ENCODE results near the gene SELENOP.
A peak's percentile ranks its signal among the peaks of the same experiment; 100 is the strongest.

The SELENOP gene

DNA sequence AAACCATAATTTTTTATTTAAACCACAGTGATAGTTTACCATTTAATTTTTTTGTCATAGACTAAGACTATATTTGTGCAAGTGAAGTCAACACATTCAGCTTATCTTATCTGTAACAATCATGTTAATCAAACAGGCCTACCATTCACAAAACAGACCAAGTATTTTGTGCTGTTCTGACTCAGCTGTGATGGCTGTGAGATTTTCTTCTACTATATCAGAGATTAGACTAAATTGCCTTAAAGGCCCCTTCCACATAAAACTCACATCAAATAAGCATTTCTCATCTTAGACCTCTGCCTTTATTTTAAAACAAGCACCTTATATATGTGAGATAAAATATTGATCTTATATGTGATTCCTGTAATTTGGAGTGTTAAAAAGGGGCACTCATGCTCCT lies 41.7 kb downstream of the SELENOP start:
- no peak overlapping the region for H3K4me3 ChIP-seq (ENCODE audit: insufficient read depth in 1 of 2, low read depth in 1 of 2, low read length in 2 of 2)
- no peaks in the 10 kb centered on the region for H3K4me1 ChIP-seq (ENCODE audit: control insufficient read depth, insufficient read depth, low read depth, low read length)
- H3K18ac ChIP-seq (ENCODE audit: low read depth in 1 of 2, low read length in 2 of 2): no peak overlapping the region
- H3K9ac ChIP-seq (ENCODE audit: low read length): no peak overlapping the region
- no peak overlapping the region for H2BK12ac ChIP-seq (ENCODE audit: low read length in 2 of 2)
- no peak overlapping the region for H2BK5ac ChIP-seq (ENCODE audit: low read depth, low read length, poor library complexity, severe bottlenecking)
- no peaks in the 10 kb centered on the region for H3K36me3 ChIP-seq (ENCODE audit: control insufficient read depth in 1 of 2, insufficient read depth in 2 of 2, low read depth in 1 of 2, low read length in 2 of 2)
- no peak overlapping the region for H4K8ac ChIP-seq (ENCODE audit: low read length)
- no peak overlapping the region for H3K4me2 ChIP-seq (ENCODE audit: low read length, poor library complexity, severe bottlenecking)
- H3K79me1 ChIP-seq (replicated peaks; ENCODE audit: low read length, poor library complexity, severe bottlenecking): no peaks in the 10 kb centered on the region
- no peak overlapping the region for H2AFZ ChIP-seq (ENCODE audit: low read depth, low read length)
- no peak overlapping the region for H4K91ac ChIP-seq (ENCODE audit: low read length)
- H3K4ac ChIP-seq (ENCODE audit: low read depth in 1 of 2, low read length in 2 of 2): no peak overlapping the region
- H3K27ac ChIP-seq (ENCODE audit: low read length, poor library complexity, severe bottlenecking): no peak overlapping the region
- no peak overlapping the region for H3K23ac ChIP-seq (ENCODE audit: low read length in 2 of 2)
- no peak overlapping the region for H3K14ac ChIP-seq (ENCODE audit: low read length in 2 of 2)
- DNase-seq: no peak
- no peak overlapping the region for H2AK5ac ChIP-seq (ENCODE audit: low read length, severe bottlenecking)
- no peaks in the 10 kb centered on the region for H3K27me3 ChIP-seq (ENCODE audit: control insufficient read depth in 1 of 2, insufficient read depth in 1 of 2, low read length in 2 of 2)
- no peak overlapping the region for H2BK120ac ChIP-seq (ENCODE audit: low read depth, low read length)
- no peak overlapping the region for H2BK15ac ChIP-seq (ENCODE audit: low read depth, poor library complexity, severe bottlenecking)
- H3K9me3 ChIP-seq (ENCODE audit: control insufficient read depth, low read length): peaks cover 6% of the 10 kb centered on the region

DNA sequence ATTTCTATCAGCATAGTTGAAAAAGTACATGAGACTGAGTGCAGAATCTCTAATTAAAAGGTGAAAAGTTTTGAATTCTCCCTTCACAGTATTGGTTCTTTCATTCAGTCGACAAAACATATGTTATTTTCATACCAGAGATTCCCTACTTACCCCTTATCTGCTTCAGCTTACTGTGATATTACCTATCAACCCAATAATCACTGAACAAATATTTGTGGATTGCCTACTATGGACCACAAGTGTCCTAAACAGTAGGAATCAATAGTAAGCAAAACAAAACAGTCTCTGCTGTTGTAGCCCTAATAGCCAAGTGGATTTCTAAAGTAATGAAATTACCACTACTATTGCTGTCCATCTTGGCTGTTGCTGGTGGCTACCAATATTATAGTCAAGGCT lies 43.6 kb downstream of the SELENOP start:
- no peaks in the 10 kb centered on the region for H3K79me1 ChIP-seq (replicated peaks; ENCODE audit: low read length, poor library complexity, severe bottlenecking)
- no peak overlapping the region for H3K27ac ChIP-seq (ENCODE audit: low read length, poor library complexity, severe bottlenecking)
- no peak overlapping the region for H3K4me2 ChIP-seq (ENCODE audit: low read length, poor library complexity, severe bottlenecking)
- no peak overlapping the region for H2AFZ ChIP-seq (ENCODE audit: low read depth, low read length)
- no peak overlapping the region for H3K14ac ChIP-seq (ENCODE audit: low read length in 2 of 2)
- no peak overlapping the region for H2BK5ac ChIP-seq (ENCODE audit: low read depth, low read length, poor library complexity, severe bottlenecking)
- H2BK15ac ChIP-seq (ENCODE audit: low read depth, poor library complexity, severe bottlenecking): no peak overlapping the region
- H3K4me3 ChIP-seq (ENCODE audit: insufficient read depth in 1 of 2, low read depth in 1 of 2, low read length in 2 of 2): no peak overlapping the region
- no peak overlapping the region for H2BK12ac ChIP-seq (ENCODE audit: low read length in 2 of 2)
- no peak overlapping the region for H4K91ac ChIP-seq (ENCODE audit: low read length)
- H3K23ac ChIP-seq (ENCODE audit: low read length in 2 of 2): no peak overlapping the region
- no peak overlapping the region for H3K9ac ChIP-seq (ENCODE audit: low read length)
- no peak overlapping the region for H2AK5ac ChIP-seq (ENCODE audit: low read length, severe bottlenecking)
- no peak overlapping the region for H4K8ac ChIP-seq (ENCODE audit: low read length)
- no peak overlapping the region for H2BK120ac ChIP-seq (ENCODE audit: low read depth, low read length)
- H3K36me3 ChIP-seq (ENCODE audit: control insufficient read depth in 1 of 2, insufficient read depth in 2 of 2, low read depth in 1 of 2, low read length in 2 of 2): no peaks in the 10 kb centered on the region
- H3K9me3 ChIP-seq (ENCODE audit: control insufficient read depth, low read length): peaks cover 6% of the 10 kb centered on the region
- WGBS: 39% methylated on average over 1 of the region's 1 CpG
- no peak overlapping the region for H3K4ac ChIP-seq (ENCODE audit: low read depth in 1 of 2, low read length in 2 of 2)
- H3K4me1 ChIP-seq (ENCODE audit: control insufficient read depth, insufficient read depth, low read depth, low read length): no peaks in the 10 kb centered on the region
- no peak overlapping the region for H3K18ac ChIP-seq (ENCODE audit: low read depth in 1 of 2, low read length in 2 of 2)
- H3K27me3 ChIP-seq (ENCODE audit: control insufficient read depth in 1 of 2, insufficient read depth in 1 of 2, low read length in 2 of 2): no peaks in the 10 kb centered on the region
- DNase-seq: no peak

DNA sequence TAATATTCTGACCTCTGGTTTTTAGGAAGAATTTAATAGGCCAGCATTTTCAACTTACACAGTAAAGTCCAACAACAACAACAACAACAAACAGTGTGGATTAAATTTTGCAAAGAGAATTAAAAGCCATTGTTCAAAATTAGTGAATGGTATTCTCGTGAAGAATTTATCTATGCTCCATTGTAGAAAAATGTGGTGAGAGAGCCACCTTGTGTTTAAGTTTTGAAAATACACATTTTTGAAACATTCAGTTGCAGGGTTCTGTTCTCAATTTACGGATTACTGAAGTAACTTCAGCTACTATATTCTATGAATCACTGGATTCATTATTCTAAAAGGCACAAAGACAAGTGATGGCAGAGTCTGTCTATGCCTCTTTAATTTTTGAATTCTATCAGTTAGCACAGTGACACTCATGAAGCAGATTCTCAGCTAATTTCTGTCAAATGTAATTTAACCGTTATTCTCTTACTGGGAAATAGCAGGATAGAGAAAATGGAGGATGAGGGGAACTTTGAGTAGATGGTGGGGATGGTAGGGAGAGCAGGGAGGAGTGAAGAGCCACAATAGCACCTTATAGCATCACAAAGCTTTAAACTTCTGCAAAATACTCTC lies 44.1 kb downstream of the SELENOP start:
- Histone ChIP-seq H3K9ac (ENCODE audit: low read length) (no peak overlapping the region), H2AK5ac (ENCODE audit: low read length, severe bottlenecking) (no peak overlapping the region), H2BK15ac (ENCODE audit: low read depth, poor library complexity, severe bottlenecking) (no peak overlapping the region), H2BK120ac (ENCODE audit: low read depth, low read length) (no peak overlapping the region), H4K91ac (ENCODE audit: low read length) (no peak overlapping the region), H3K4me2 (ENCODE audit: low read length, poor library complexity, severe bottlenecking) (no peak overlapping the region), H3K4me1 (ENCODE audit: control insufficient read depth, insufficient read depth, low read depth, low read length) (no peaks in the 10 kb centered on the region), H2AFZ (ENCODE audit: low read depth, low read length) (no peak overlapping the region), H2BK12ac (ENCODE audit: low read length in 2 of 2) (no peak overlapping the region), H3K9me3 (ENCODE audit: control insufficient read depth, low read length) (peaks cover 6% of the 10 kb centered on the region), H3K79me1 (replicated peaks; ENCODE audit: low read length, poor library complexity, severe bottlenecking) (no peaks in the 10 kb centered on the region), H3K27ac (ENCODE audit: low read length, poor library complexity, severe bottlenecking) (no peak overlapping the region), H3K36me3 (ENCODE audit: control insufficient read depth in 1 of 2, insufficient read depth in 2 of 2, low read depth in 1 of 2, low read length in 2 of 2) (no peaks in the 10 kb centered on the region), H4K8ac (ENCODE audit: low read length) (no peak overlapping the region), H3K14ac (ENCODE audit: low read length in 2 of 2) (no peak overlapping the region), H2BK5ac (ENCODE audit: low read depth, low read length, poor library complexity, severe bottlenecking) (no peak overlapping the region), H3K23ac (ENCODE audit: low read length in 2 of 2) (no peak overlapping the region), H3K4me3 (ENCODE audit: insufficient read depth in 1 of 2, low read depth in 1 of 2, low read length in 2 of 2) (no peak overlapping the region), H3K18ac (ENCODE audit: low read depth in 1 of 2, low read length in 2 of 2) (no peak overlapping the region), H3K27me3 (ENCODE audit: control insufficient read depth in 1 of 2, insufficient read depth in 1 of 2, low read length in 2 of 2) (no peaks in the 10 kb centered on the region), H3K4ac (ENCODE audit: low read depth in 1 of 2, low read length in 2 of 2) (no peak overlapping the region)
- WGBS: 0% methylated on average over 1 of the region's 3 CpGs
- DNase-seq: peak; percentile 44

DNA sequence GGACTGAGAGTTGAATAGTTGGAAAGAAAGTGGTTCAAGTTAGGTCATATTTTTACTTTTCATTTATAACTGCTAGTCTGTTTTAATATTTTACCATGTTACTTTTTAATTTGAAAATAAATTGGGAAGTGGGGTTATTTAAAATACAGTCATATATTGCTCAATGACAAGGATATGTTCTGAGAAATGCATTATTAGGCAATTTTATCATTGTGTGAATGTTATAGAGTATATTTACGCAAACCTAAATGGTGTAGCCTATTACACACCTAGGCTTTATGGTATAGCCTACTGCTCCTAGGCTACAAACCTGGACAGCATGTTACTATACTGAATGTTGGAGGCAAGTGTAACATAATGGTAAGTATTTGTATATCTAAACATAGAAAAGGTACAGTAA lies 49.9 kb downstream of the SELENOP start:
- Histone ChIP-seq H2AK5ac (ENCODE audit: low read length, severe bottlenecking) (no peak overlapping the region), H3K18ac (ENCODE audit: low read depth in 1 of 2, low read length in 2 of 2) (no peak overlapping the region), H3K4me1 (ENCODE audit: control insufficient read depth, insufficient read depth, low read depth, low read length) (no peaks in the 10 kb centered on the region), H2BK12ac (ENCODE audit: low read length in 2 of 2) (no peak overlapping the region), H4K8ac (ENCODE audit: low read length) (no peak overlapping the region), H3K4me3 (ENCODE audit: insufficient read depth in 1 of 2, low read depth in 1 of 2, low read length in 2 of 2) (no peak overlapping the region), H3K23ac (ENCODE audit: low read length in 2 of 2) (no peak overlapping the region), H2BK5ac (ENCODE audit: low read depth, low read length, poor library complexity, severe bottlenecking) (no peak overlapping the region), H3K4ac (ENCODE audit: low read depth in 1 of 2, low read length in 2 of 2) (no peak overlapping the region), H3K14ac (ENCODE audit: low read length in 2 of 2) (no peak overlapping the region), H3K27ac (ENCODE audit: low read length, poor library complexity, severe bottlenecking) (no peak overlapping the region), H3K27me3 (ENCODE audit: control insufficient read depth in 1 of 2, insufficient read depth in 1 of 2, low read length in 2 of 2) (no peaks in the 10 kb centered on the region), H2AFZ (ENCODE audit: low read depth, low read length) (no peak overlapping the region), H2BK15ac (ENCODE audit: low read depth, poor library complexity, severe bottlenecking) (no peak overlapping the region), H3K79me1 (replicated peaks; ENCODE audit: low read length, poor library complexity, severe bottlenecking) (no peaks in the 10 kb centered on the region), H2BK120ac (ENCODE audit: low read depth, low read length) (no peak overlapping the region), H3K36me3 (ENCODE audit: control insufficient read depth in 1 of 2, insufficient read depth in 2 of 2, low read depth in 1 of 2, low read length in 2 of 2) (no peaks in the 10 kb centered on the region), H4K91ac (ENCODE audit: low read length) (no peak overlapping the region), H3K4me2 (ENCODE audit: low read length, poor library complexity, severe bottlenecking) (no peak overlapping the region), H3K9ac (ENCODE audit: low read length) (no peak overlapping the region), H3K9me3 (ENCODE audit: control insufficient read depth, low read length) (no peaks in the 10 kb centered on the region)
- DNase-seq: no peak
- no CpG with 5 or more reads among the region's 1 CpG for WGBS
